ENCODE data around the gene AEBP2. TPM values are rescaled to one million over a fixed set of nuclear protein-coding genes. Genes with fewer than 3 reads are reported as not detected.

AEBP2 gene
- total and polyA plus RNA-seq, 12 donors: 15.7 to 83.1 (median 43.1) TPM

DNA sequence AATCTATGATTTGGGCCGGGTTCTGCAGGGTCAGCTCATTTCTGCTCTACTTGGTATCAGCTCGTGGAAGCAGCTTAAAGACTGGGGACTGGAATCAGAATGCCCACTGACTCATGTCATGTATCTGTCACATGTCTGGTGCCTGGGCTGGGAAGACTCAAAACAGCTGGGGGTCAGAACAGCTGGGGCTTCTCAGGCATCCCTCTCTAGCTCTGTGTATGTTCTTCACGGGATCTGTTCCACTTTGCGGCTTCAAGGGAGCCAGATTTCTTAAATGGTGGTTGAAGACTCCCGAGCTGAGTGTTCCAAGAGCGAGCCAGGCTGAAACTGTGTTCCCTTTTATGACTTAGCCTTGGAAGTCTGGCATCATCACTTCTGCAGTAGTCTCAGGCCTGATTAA lies 11.9 kb downstream of the AEBP2 start:
- TF ChIP-seq, protein P1, sequence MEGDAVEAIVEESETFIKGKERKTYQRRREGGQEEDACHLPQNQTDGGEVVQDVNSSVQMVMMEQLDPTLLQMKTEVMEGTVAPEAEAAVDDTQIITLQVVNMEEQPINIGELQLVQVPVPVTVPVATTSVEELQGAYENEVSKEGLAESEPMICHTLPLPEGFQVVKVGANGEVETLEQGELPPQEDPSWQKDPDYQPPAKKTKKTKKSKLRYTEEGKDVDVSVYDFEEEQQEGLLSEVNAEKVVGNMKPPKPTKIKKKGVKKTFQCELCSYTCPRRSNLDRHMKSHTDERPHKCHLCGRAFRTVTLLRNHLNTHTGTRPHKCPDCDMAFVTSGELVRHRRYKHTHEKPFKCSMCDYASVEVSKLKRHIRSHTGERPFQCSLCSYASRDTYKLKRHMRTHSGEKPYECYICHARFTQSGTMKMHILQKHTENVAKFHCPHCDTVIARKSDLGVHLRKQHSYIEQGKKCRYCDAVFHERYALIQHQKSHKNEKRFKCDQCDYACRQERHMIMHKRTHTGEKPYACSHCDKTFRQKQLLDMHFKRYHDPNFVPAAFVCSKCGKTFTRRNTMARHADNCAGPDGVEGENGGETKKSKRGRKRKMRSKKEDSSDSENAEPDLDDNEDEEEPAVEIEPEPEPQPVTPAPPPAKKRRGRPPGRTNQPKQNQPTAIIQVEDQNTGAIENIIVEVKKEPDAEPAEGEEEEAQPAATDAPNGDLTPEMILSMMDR (IDR thresholded peaks at IDR 0.05): no peak
- TF ChIP-seq POLR2A (IDR thresholded peaks at IDR 0.05): no peak
- WGBS, 4 donors: 55 to 58% (median 57%) methylated on average over 6 of the region's 6 CpGs
- DNase-seq: no peak
- Histone ChIP-seq H3K4me1 (replicated peaks in 1 of 2) (peaks cover 6 to 54% of the 10 kb centered on the region in 2 donors), H3K4me3 (no peak overlapping the region), H3K27ac (peak overlapping the region in 2 of 5 donors; percentile 43 to 59), H3K9me3 (replicated peaks in 1 of 3) (no peaks in the 10 kb centered on the region), H3K27me3 (no peaks in the 10 kb centered on the region), H3K36me3 (replicated peaks in 1 of 2) (no peaks in the 10 kb centered on the region)
- intact Hi-C loops (cut with DNase I): no loop called here

DNA sequence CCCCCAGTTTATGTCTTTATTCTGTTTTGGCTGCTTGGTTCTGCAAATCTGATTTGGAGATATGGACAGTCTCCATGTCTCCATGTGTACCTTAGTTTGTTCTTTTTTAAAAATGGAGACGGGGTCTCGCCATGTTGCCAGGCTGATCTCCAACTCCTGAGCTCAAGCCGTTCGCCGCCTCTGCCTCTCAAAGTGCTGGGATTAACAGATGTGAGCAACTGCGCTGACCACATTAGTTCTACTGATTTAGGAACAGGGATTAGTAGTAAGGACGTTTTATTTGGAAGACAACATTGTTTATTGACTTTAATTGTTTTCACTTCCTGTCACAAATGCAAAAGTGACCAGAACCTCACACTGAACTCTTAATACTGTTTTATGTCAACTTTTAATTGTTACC lies 14.7 kb downstream of the AEBP2 start:
- TF ChIP-seq, protein P1 (IDR thresholded peaks at IDR 0.05): no peak
- TF ChIP-seq POLR2A (IDR thresholded peaks at IDR 0.05): no peak
- DNase-seq: no peak
- Histone ChIP-seq H3K9me3 (replicated peaks in 1 of 3) (no peaks in the 10 kb centered on the region), H3K4me3 (no peak overlapping the region), H3K36me3 (replicated peaks in 1 of 2) (no peaks in the 10 kb centered on the region), H3K4me1 (replicated peaks in 1 of 2) (peaks cover 6 to 37% of the 10 kb centered on the region in 2 donors), H3K27me3 (no peaks in the 10 kb centered on the region), H3K27ac (no peak overlapping the region)
- 81 to 86% (median 84%) methylated on average over 7 of the region's 7 CpGs for WGBS, 4 donors
- intact Hi-C loops (cut with DNase I): no loop called here

DNA sequence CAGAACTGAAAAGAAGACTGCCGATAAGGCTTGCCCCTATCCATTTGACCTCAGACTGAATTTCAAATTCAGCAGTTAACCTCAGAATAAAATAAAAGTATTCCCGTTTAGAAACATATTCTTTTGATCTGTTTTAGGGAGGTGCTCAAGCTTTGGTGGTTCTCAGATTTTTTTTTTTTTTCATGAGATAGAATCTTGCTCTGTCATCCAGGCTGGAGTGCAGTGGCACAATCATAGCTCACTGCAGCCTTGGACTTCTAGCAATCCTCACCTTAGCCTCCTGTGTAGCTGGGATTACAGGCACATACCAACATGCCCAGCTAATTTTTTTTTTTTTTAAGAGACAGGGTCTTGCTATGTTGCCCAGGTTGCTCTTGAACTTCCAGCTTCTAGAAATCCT lies 15.5 kb downstream of the AEBP2 start:
- TF ChIP-seq, protein P1 (IDR thresholded peaks at IDR 0.05): no peak
- no peak for TF ChIP-seq POLR2A (IDR thresholded peaks at IDR 0.05)
- Histone ChIP-seq H3K9me3 (replicated peaks in 1 of 3) (no peaks in the 10 kb centered on the region), H3K27me3 (no peaks in the 10 kb centered on the region), H3K4me3 (no peak overlapping the region), H3K27ac (no peak overlapping the region), H3K4me1 (replicated peaks in 1 of 2) (peaks cover 6 to 29% of the 10 kb centered on the region in 2 donors), H3K36me3 (replicated peaks in 1 of 2) (no peaks in the 10 kb centered on the region)
- WGBS, 4 donors: 48 to 67% (median 64%) methylated on average over 2 of the region's 2 CpGs
- DNase-seq: no peak
- intact Hi-C loops (cut with DNase I): no loop called here

DNA sequence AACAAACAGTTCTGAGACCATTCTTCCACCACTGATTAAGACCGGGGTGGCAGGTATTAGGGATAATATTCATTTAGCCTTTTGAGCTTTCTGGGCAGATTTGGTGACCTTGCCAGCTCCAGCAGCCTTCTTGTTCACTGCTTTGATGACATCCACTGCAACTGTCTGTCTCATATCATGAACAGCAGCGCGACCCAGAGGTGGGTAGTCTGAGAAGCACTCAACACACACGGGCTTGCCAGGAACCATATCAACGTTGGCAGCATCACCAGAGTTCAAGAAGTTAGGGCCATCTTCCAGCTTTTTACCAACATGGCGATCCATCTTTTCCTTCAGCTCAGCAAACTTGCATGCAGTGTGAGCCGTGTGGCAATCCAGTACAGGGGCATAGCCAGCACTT lies 16.9 kb downstream of the AEBP2 start:
- no peak overlapping the region for H3K4me3 ChIP-seq
- WGBS, 4 donors: 62 to 71% (median 67%) methylated on average over 3 to 7 of the region's 7 CpGs
- H3K4me1 ChIP-seq (replicated peaks in 1 of 2): peaks cover 6 to 22% of the 10 kb centered on the region in 2 donors
- H3K36me3 ChIP-seq (replicated peaks in 1 of 2): no peaks in the 10 kb centered on the region
- no peak overlapping the region for H3K27ac ChIP-seq
- no peaks in the 10 kb centered on the region for H3K27me3 ChIP-seq
- peak; percentile 34 to 77 (median 56) for DNase-seq
- no peaks in the 10 kb centered on the region for H3K9me3 ChIP-seq (replicated peaks in 1 of 3)
- intact Hi-C loops (cut with DNase I): no loop called here
- TF ChIP-seq POLR2A (IDR thresholded peaks at IDR 0.05): no peak
- TF ChIP-seq, protein P1 (IDR thresholded peaks at IDR 0.05): no peak

All from adrenal gland (tissue), 12 donors.